Inflammatory macrophage treated with lipopolysaccharide for 1 hour (primary cell): ENCODE results near the gene PTPDC1.
"Not testable (repeated sequence)": the region's sequence is repeated elsewhere in the genome, so short reads cannot be mapped to it uniquely, and the experiment has no call there.

Experiments used
- DNase-seq, 2 donors: peaks; one replicate each; pipeline ENCODE4 v3.0.0-alpha.2; 2020 to 2022

Gene PTPDC1

DNA sequence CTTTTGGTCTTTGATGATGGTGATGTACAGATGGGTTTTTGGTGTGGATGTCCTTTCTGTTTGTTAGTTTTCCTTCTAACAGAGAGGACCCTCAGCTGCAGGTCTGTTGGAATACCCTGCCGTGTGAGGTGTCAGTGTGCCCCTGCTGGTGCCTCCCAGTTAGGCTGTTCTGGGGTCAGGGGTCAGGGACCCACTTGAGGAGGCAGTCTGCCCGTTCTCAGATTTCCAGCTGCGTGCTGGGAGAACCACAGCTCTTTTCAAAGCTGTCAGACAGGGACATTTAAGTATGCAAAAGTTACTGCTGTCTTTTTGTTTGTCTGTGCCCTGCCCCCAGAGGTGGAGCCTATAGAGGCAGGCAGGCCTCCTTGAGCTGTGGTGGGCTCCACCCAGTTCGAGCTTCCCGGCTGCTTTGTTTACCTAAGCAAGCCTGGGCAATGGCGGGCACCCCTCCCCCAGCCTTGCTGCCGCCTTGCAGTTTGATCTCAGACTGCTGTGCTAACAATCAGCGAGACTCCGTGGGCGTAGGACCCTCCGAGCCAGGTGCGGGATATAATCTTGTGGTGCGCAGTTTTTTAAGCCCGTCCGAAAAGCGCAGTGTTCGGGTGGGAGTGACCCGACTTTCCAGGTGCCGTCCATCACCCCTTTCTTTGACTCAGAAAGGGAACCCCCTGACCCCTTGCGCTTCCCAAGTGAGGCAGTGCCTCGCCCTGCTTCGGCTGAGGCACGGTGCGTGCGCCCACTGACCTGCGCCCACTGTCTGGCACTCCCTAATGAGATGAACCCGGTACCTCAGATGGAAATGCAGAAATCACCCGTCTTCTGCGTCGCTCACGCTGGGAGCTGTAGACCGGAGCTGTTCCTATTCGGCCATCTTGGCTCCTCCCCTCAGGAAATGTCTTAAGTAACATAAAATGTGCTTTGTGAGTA, 10.2 kb downstream of the PTPDC1 start:
- not testable (repeated sequence) for DNase-seq

GRCh38 chr9:94096819-94097577, 12.7 kb downstream of the PTPDC1 start:
- no peak for DNase-seq

- no peak for DNase-seq
Observed at GRCh38 chr9:94097788-94098414, 13.6 kb downstream of the PTPDC1 start.

GRCh38 chr9:94100152-94100879, 16.1 kb downstream of the PTPDC1 start:
- DNase-seq: no peak

- DNase-seq: no peak
Observed at GRCh38 chr9:94101162-94101853, 17.0 kb downstream of the PTPDC1 start.

GRCh38 chr9:94108584-94108983, 24.3 kb downstream of the PTPDC1 start:
- DNase-seq: no peak

- no peak for DNase-seq
Observed at GRCh38 chr9:94110821-94111252, 26.6 kb downstream of the PTPDC1 start.

DNA sequence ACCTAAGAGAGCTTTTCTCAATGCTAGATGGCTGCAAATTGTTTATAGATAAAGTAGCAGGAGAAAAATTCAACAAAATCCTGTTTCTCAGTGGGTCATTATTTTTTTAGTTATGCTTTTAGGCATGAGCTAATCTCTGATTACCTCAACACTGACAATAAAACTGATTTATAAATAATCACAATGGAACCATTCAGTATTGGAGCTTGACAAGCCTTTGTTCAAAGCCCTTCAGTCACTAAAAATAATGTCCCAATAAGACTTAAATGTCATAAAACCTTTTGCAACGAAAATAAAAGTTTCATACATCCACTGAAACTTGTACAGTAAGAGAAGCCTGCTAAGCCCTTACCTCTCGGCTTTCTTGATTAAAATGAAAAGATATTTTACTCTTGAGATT, 27.2 kb downstream of the PTPDC1 start:
- DNase-seq: no peak

- no peak for DNase-seq
Observed at GRCh38 chr9:94112716-94113465, 28.6 kb downstream of the PTPDC1 start.

DNA sequence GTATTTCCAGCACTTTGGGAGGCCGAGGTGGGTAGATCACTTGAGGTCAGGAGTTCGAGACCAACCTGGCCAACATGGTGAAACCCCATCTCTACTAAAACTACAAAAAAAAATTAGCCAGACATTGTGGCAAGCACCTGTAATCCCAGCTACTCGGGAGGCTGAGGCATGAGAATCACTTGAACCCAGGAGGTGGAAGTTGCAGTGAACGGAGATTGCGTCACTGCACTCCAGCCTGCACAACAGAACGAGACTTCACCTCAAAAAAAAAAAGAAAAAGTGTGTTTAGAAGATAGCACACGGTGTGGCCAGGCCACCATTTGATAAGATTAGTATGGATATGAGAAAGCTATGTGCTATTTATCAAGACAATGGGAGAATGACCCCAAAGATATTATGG, 35.8 kb downstream of the PTPDC1 start:
- DNase-seq: not testable (repeated sequence)

DNA sequence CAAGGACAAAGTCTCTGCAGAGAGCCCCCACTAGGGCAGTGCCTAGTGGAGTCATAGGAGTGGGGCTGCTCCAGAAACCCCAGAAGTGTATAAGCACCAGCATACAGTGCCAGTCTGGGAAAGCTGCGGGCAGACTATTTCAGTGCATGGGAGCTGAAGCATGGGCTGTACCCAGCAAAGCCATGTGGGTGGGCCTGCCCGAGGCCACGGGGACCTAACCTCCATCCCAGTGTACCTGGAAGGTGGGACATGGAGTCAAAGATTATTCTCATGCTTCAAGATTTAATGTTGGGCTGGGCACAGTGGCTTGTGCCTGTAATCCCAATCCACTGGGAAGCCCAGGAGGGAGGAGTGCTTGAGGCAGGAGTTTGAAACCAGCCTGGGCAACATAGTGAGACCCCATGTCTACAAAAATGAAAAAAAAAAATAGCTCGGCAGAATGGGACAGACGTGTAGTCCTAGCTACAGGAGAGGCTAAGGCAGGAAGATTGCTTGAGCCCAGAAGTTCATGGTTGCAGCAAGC, 36.7 kb downstream of the PTPDC1 start:
- DNase-seq: no peak

DNA sequence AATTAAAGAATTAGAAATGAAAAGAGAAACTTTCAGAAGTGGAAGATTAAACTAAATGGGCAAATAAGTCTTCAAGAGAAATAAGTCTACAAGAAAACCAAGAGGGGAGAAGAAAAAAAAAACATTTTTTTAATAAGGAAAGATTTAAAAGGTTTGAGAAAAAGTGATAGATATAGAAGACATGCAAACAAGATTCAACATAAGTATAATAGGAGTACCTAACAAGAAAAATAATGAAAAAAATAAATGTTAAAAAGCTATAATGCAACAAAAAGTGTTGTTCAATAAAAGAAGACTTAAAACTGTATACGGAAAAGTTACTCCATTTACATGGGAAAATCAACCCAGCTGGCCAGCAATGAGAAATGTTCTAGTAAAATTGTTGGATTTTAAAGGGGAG, 42.6 kb downstream of the PTPDC1 start:
- DNase-seq: no peak

GRCh38 chr9:94127806-94128205, 43.5 kb downstream of the PTPDC1 start:
- peak; percentile 10 to 11 for DNase-seq

- DNase-seq: no peak
Observed at GRCh38 chr9:94128580-94128979, 44.3 kb downstream of the PTPDC1 start.

- no peak for DNase-seq
Observed at GRCh38 chr9:94134629-94135028, 50.4 kb downstream of the PTPDC1 start.

GRCh38 chr9:94135222-94135621, 51.0 kb downstream of the PTPDC1 start:
- DNase-seq: no peak

DNA sequence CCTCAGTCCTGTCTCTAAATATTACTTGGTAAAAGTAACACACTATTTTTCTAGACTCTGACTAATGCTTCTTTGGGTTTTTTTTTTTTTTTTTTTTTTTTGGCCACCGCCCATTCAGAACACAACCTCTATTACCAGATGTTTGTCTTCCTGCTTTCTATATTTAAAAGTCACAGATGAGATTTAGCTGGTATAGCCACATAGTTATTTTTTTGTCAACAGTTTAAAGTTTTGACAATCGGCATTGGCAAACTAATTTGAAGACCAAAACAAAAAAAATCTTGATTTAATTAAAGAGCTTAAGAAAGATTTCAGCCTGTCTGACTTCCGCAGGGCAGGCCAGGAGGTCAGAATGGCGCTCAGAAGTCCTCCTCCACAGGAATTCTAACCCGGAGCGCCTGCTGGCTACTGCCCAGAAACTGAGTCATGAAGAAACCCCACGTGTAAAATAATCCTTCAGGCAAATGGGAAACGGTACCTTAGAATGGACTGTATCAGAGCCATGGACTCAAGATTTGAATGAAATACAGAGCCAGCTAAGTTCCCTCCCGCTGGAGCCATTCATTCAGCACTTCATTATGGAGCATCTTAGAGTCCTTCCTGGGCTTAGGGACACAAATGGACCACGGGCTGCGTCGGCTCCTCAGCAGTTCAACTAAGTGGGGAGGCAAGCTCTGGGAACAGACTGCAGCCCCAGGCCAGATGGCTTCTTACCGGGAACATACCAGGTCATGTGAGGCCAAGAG, 55.6 kb downstream of the PTPDC1 start:
- DNase-seq: no peak

DNA sequence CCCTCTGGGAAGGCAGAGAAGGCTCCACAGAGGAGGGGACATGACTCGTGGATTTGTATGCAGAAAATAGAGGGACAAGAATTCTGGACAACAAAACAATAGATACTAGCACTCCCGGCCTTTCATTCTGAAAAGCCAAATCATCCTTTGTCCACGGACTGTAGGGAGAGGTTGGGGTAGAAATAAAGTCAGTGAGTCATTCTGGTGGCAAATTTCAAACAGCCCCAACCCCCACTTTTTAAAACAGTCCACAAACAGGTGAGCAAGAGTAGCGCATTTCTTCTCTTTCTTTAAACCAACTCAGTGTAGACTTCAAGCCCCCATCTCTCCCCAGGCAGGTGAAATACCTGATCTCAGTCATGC, 56.1 kb downstream of the PTPDC1 start:
- DNase-seq: no peak

DNA sequence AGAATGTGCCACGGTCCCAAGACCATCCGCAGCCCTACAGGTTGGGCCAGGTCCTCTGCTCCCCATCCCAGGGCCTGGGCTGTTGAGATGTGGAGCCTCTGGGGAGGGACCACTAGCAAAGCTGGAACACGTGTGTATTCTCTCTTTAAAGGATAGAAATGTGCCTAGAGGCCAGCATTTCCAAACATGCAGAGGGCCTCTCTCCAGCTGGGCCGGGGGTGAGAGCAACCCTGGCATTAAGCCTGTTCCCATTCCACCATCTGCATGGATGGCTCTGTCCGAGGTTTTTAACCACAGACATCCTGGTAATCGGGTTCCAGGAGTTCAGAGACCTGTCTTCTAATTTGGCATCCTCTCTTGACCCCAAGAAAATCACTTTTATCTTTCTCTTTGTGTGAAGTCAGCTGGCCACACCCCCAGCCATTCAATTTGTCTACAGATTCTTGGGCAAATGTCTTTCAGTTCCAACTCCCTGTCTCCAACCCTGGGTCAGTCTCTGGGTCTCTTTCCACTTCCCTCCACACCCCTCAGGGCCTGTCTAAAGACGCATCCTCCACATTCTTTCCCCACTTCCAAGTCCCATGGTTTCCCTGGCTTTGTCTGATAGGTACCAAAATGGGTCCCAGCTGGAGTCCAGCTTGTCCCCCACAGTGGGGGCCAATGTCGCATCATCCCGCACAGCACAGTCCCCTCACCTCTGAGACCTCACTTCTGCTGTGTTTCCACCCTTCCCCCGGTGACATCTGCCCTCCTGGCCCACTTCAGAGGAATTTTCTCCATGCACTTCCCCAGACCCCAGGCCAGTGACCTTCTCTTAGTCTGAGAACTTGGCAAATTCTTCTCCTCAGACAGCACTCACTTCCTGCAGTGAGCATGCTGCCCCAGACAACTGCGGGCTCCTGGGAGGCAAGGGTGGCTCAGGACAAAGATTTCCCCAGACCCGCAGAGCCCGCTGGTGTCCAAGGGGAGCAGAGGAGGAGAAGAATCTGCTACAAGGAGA, 56.8 kb downstream of the PTPDC1 start:
- no peak for DNase-seq
